Activated T-cell treated with anti-CD3 and anti-CD28 coated beads, Interleukin-2, amount 50 U/mL, for 4 hours (primary cell): ENCODE measurements around the gene ZNF23. TPM values are rescaled to one million over a fixed set of nuclear protein-coding genes. Genes with fewer than 3 reads are reported as not detected.

Experiments used
- ATAC-seq, 2 donors: fragments of 200-7000 bp; cut with Tn5 transposase; one replicate each; pipeline ENCODE4 v1.10.0; 2021
- DNase-seq: peaks from one replicate; pipeline ENCODE4 v3.0.0-alpha.2; 2020
- H3K27me3 Mint-ChIP-seq: one replicate; pipeline ENCODE4 v1.8.0; 2021; ENCODE audit warnings: low read depth, mixed read lengths
- H3K36me3 Mint-ChIP-seq: one replicate; pipeline ENCODE4 v1.8.0; 2022; ENCODE audit warnings: mixed read lengths; ENCODE audit not compliant: insufficient read depth
- H3K4me1 Mint-ChIP-seq: one replicate; pipeline ENCODE4 v1.8.0; 2021; ENCODE audit warnings: low read depth, mixed read lengths
- H3K4me3 Mint-ChIP-seq: one replicate; pipeline ENCODE4 v1.8.0; 2021; ENCODE audit warnings: mild to moderate bottlenecking, moderate library complexity, mixed read lengths
- H3K9me3 Mint-ChIP-seq: one replicate; pipeline ENCODE4 v1.8.0; 2021; ENCODE audit warnings: mixed read lengths
- total RNA-seq, 3 donors: library from RNA; stranded (reverse); gene quantifications; one replicate each; pipeline ENCODE4 v1.2.1, GENCODE V29; 2021

Gene ZNF23
- total RNA-seq, 3 donors from 2014 or later: 5.8 to 8.6 (median 8.4) TPM

GRCh38 chr16:71426880-71427615 lies 35.0 kb downstream of the ZNF23 start:
- Mint-ChIP-seq H3K4me3 (no peak overlapping the region), H3K36me3 (no peaks in the 10 kb centered on the region), H3K4me1 (no peaks in the 10 kb centered on the region), H3K27me3 (peaks cover 49% of the 10 kb centered on the region), H3K9me3 (no peaks in the 10 kb centered on the region)
- DNase-seq (no peak), ATAC-seq (no peak)

- ATAC-seq: peak; percentile 84 to 88
Measured at GRCh38 chr16:71426069-71426879, 35.8 kb downstream of the ZNF23 start.

GRCh38 chr16:71425746-71426068 lies 36.3 kb downstream of the ZNF23 start:
- Mint-ChIP-seq H3K27me3 (peaks cover 50% of the 10 kb centered on the region), H3K36me3 (no peaks in the 10 kb centered on the region), H3K4me3 (no peak overlapping the region), H3K4me1 (no peaks in the 10 kb centered on the region), H3K9me3 (no peaks in the 10 kb centered on the region)
- ATAC-seq: no peak
- no peak for DNase-seq

More at GRCh38 chr16:71426069-71426879, 35.8 kb downstream of the ZNF23 start:
- no peak for DNase-seq
- Mint-ChIP-seq H3K4me3 (no peak overlapping the region), H3K27me3 (peaks cover 52% of the 10 kb centered on the region), H3K36me3 (no peaks in the 10 kb centered on the region), H3K9me3 (no peaks in the 10 kb centered on the region), H3K4me1 (no peaks in the 10 kb centered on the region)

GRCh38 chr16:71424626-71425025 lies 37.4 kb downstream of the ZNF23 start:
- no peaks in the 10 kb centered on the region for H3K36me3 Mint-ChIP-seq
- H3K4me1 Mint-ChIP-seq: no peaks in the 10 kb centered on the region
- DNase-seq (no peak), ATAC-seq (no peak)
- H3K27me3 Mint-ChIP-seq: peaks cover 45% of the 10 kb centered on the region
- H3K4me3 Mint-ChIP-seq: no peak overlapping the region
- H3K9me3 Mint-ChIP-seq: no peaks in the 10 kb centered on the region

- Mint-ChIP-seq H3K4me3 (no peak overlapping the region), H3K9me3 (no peaks in the 10 kb centered on the region), H3K27me3 (peaks cover 45% of the 10 kb centered on the region), H3K4me1 (no peaks in the 10 kb centered on the region), H3K36me3 (no peaks in the 10 kb centered on the region)
- ATAC-seq (no peak), DNase-seq (no peak)
Measured at GRCh38 chr16:71423865-71424264, 38.2 kb downstream of the ZNF23 start.

GRCh38 chr16:71423016-71423415 lies 39.0 kb downstream of the ZNF23 start:
- H3K4me1 Mint-ChIP-seq: no peaks in the 10 kb centered on the region
- H3K4me3 Mint-ChIP-seq: no peak overlapping the region
- no peaks in the 10 kb centered on the region for H3K9me3 Mint-ChIP-seq
- peaks cover 48% of the 10 kb centered on the region for H3K27me3 Mint-ChIP-seq
- ATAC-seq (no peak), DNase-seq (no peak)
- no peaks in the 10 kb centered on the region for H3K36me3 Mint-ChIP-seq

- Mint-ChIP-seq H3K36me3 (no peaks in the 10 kb centered on the region), H3K9me3 (no peaks in the 10 kb centered on the region), H3K27me3 (peaks cover 45% of the 10 kb centered on the region), H3K4me3 (no peak overlapping the region), H3K4me1 (no peaks in the 10 kb centered on the region)
- no peak for DNase-seq
- ATAC-seq: peak in 1 of 2 donors; percentile 29
Measured at GRCh38 chr16:71421911-71422310, 40.1 kb downstream of the ZNF23 start.

- ATAC-seq (no peak), DNase-seq (no peak)
- Mint-ChIP-seq H3K27me3 (peaks cover 43% of the 10 kb centered on the region), H3K36me3 (no peaks in the 10 kb centered on the region), H3K4me1 (peaks cover 4% of the 10 kb centered on the region), H3K9me3 (no peaks in the 10 kb centered on the region), H3K4me3 (no peak overlapping the region)
Measured at GRCh38 chr16:71414038-71414437, 48.0 kb downstream of the ZNF23 start.

GRCh38 chr16:71413341-71413740 lies 48.7 kb downstream of the ZNF23 start:
- ATAC-seq: no peak
- no peaks in the 10 kb centered on the region for H3K36me3 Mint-ChIP-seq
- peaks cover 46% of the 10 kb centered on the region for H3K27me3 Mint-ChIP-seq
- no peaks in the 10 kb centered on the region for H3K9me3 Mint-ChIP-seq
- DNase-seq: no peak
- peaks cover 4% of the 10 kb centered on the region for H3K4me1 Mint-ChIP-seq
- no peak overlapping the region for H3K4me3 Mint-ChIP-seq

- DNase-seq (peak; percentile 66), ATAC-seq (peak; percentile 71 to 72)
- H3K27me3 Mint-ChIP-seq: peaks cover 46% of the 10 kb centered on the region
- H3K36me3 Mint-ChIP-seq: no peaks in the 10 kb centered on the region
- H3K9me3 Mint-ChIP-seq: no peaks in the 10 kb centered on the region
- peaks cover 7% of the 10 kb centered on the region for H3K4me1 Mint-ChIP-seq
- H3K4me3 Mint-ChIP-seq: no peak overlapping the region
Measured at GRCh38 chr16:71412270-71413160, 49.5 kb downstream of the ZNF23 start.

GRCh38 chr16:71410146-71410545 lies 51.9 kb downstream of the ZNF23 start:
- no peaks in the 10 kb centered on the region for H3K36me3 Mint-ChIP-seq
- no peaks in the 10 kb centered on the region for H3K9me3 Mint-ChIP-seq
- H3K4me1 Mint-ChIP-seq: peaks cover 11% of the 10 kb centered on the region
- DNase-seq (no peak), ATAC-seq (no peak)
- no peak overlapping the region for H3K4me3 Mint-ChIP-seq
- H3K27me3 Mint-ChIP-seq: peaks cover 36% of the 10 kb centered on the region

- peaks cover 11% of the 10 kb centered on the region for H3K4me1 Mint-ChIP-seq
- no peak for DNase-seq
- H3K27me3 Mint-ChIP-seq: peaks cover 37% of the 10 kb centered on the region
- no peaks in the 10 kb centered on the region for H3K9me3 Mint-ChIP-seq
- no peak overlapping the region for H3K4me3 Mint-ChIP-seq
- no peaks in the 10 kb centered on the region for H3K36me3 Mint-ChIP-seq
- ATAC-seq: no peak
Measured at GRCh38 chr16:71409011-71409775, 52.9 kb downstream of the ZNF23 start.

GRCh38 chr16:71408536-71408935 lies 53.5 kb downstream of the ZNF23 start:
- H3K27me3 Mint-ChIP-seq: peaks cover 38% of the 10 kb centered on the region
- no peaks in the 10 kb centered on the region for H3K9me3 Mint-ChIP-seq
- DNase-seq (no peak), ATAC-seq (no peak)
- no peaks in the 10 kb centered on the region for H3K36me3 Mint-ChIP-seq
- peaks cover 11% of the 10 kb centered on the region for H3K4me1 Mint-ChIP-seq
- H3K4me3 Mint-ChIP-seq: no peak overlapping the region

GRCh38 chr16:71407731-71408130 lies 54.3 kb downstream of the ZNF23 start:
- Mint-ChIP-seq H3K9me3 (no peaks in the 10 kb centered on the region), H3K4me1 (peaks cover 8% of the 10 kb centered on the region), H3K27me3 (peaks cover 38% of the 10 kb centered on the region), H3K4me3 (no peak overlapping the region), H3K36me3 (no peaks in the 10 kb centered on the region)
- no peak for ATAC-seq
- DNase-seq: no peak
